Measurements from ENCODE around the gene SYTL1. TPM values are rescaled to one million over a fixed set of nuclear protein-coding genes. Genes with fewer than 3 reads are reported as not detected.

SYTL1 gene
- polyA plus RNA-seq, 1 of the 3 experiments (the other 2 are of a cell fraction), result 3.0 TPM

DNA sequence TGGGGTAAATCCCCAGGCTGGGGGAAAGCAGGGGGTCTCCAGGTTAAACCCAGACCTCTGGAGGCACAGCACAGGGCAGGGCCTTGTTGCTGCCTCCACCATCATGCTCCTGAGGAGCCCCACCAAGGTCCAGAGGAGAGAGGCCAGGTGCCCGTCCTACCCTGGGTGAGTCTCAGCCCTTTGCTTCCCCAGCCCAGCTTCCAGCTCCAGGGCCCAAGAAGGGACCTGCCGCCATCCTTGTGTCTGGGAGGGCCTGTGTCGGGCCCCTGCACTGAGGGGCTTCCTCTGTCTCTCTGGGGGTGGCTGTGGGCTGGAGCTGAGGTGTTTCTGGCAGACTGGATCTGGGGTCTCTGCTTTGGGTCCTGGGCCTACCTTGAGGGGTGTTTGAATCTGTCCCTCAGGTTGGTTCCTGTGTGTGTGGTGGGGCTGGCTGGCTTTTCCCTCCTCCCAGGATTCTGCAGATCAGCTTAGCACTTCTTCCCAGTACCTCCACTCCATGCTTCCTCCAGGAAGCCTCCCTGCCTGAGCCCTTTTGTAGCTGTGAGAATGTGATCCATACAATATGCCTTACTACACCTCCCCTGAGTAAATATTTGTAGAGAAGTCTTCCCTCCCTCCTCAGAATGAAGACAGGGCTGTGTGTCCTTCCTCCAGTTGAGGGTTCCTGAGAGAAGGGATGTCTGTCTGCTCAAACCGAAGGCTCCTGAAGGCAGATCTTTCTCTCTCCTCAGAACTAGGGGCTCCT lies 56.8 kb downstream of the SYTL1 start:
- Histone ChIP-seq H3K4me3 (ENCODE audit: low read depth in 2 of 2, low read length in 1 of 2) (no peak overlapping the region), H3K4me1 (ENCODE audit: control insufficient read depth in 1 of 2, insufficient read depth in 2 of 2, low read depth in 1 of 2, low read length in 1 of 2) (peaks cover 0 to 8% of the 10 kb centered on the region in 2 experiments; a peak in 1 of 4 replicates), H3K9me3 (no peaks in the 10 kb centered on the region), H3K79me2 (ENCODE audit: insufficient read depth) (peaks cover 1% of the 10 kb centered on the region; the same call in 1 of the 2 replicates), H3K9ac (no peak overlapping the region), H4K20me1 (ENCODE audit: insufficient read depth) (no peaks in the 10 kb centered on the region), H3F3A (replicated peaks; ENCODE audit: insufficient read depth) (peaks cover 15% of the 10 kb centered on the region), H3K9me2 (no peaks in the 10 kb centered on the region), H3K4me2 (no peak overlapping the region), H2AFZ (ENCODE audit: low read depth) (no peak overlapping the region), H3K36me3 (replicated peaks in 1 of 2; ENCODE audit: control insufficient read depth in 1 of 2, insufficient read depth in 2 of 2, low read length in 1 of 2) (peaks cover 2 to 4% of the 10 kb centered on the region in 2 experiments), H3K27ac (ENCODE audit: low read depth in 2 of 2, low read length in 1 of 2) (no peak overlapping the region), H3K27me3 (ENCODE audit: insufficient read depth) (no peaks in the 10 kb centered on the region)
- WGBS (ENCODE audit: low lambda C conversion rate), result 87% methylated on average over 3 of the region's 4 CpGs
- no peak for TF ChIP-seq YY1 (IDR thresholded peaks at IDR 0.05; ENCODE audit: low read depth)
- TF ChIP-seq, protein P1, sequence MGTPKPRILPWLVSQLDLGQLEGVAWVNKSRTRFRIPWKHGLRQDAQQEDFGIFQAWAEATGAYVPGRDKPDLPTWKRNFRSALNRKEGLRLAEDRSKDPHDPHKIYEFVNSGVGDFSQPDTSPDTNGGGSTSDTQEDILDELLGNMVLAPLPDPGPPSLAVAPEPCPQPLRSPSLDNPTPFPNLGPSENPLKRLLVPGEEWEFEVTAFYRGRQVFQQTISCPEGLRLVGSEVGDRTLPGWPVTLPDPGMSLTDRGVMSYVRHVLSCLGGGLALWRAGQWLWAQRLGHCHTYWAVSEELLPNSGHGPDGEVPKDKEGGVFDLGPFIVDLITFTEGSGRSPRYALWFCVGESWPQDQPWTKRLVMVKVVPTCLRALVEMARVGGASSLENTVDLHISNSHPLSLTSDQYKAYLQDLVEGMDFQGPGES (IDR thresholded peaks at IDR 0.05; ENCODE audit: low read depth, low read length), result no peak
- TF ChIP-seq CHD2 (IDR thresholded peaks at IDR 0.05; ENCODE audit: low read length, partially characterized antibody), result no peak
- TF ChIP-seq, protein P2, sequence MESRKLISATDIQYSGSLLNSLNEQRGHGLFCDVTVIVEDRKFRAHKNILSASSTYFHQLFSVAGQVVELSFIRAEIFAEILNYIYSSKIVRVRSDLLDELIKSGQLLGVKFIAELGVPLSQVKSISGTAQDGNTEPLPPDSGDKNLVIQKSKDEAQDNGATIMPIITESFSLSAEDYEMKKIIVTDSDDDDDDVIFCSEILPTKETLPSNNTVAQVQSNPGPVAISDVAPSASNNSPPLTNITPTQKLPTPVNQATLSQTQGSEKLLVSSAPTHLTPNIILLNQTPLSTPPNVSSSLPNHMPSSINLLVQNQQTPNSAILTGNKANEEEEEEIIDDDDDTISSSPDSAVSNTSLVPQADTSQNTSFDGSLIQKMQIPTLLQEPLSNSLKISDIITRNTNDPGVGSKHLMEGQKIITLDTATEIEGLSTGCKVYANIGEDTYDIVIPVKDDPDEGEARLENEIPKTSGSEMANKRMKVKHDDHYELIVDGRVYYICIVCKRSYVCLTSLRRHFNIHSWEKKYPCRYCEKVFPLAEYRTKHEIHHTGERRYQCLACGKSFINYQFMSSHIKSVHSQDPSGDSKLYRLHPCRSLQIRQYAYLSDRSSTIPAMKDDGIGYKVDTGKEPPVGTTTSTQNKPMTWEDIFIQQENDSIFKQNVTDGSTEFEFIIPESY (IDR thresholded peaks at IDR 0.05; ENCODE audit: borderline replicate concordance, low read depth), result no peak
- TF ChIP-seq TCF12 (IDR thresholded peaks at IDR 0.05), result no peak
- TF ChIP-seq, protein P3, sequence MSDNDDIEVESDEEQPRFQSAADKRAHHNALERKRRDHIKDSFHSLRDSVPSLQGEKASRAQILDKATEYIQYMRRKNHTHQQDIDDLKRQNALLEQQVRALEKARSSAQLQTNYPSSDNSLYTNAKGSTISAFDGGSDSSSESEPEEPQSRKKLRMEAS (IDR thresholded peaks at IDR 0.05; ENCODE audit: low read depth), result no peak
- TF ChIP-seq, protein P4, sequence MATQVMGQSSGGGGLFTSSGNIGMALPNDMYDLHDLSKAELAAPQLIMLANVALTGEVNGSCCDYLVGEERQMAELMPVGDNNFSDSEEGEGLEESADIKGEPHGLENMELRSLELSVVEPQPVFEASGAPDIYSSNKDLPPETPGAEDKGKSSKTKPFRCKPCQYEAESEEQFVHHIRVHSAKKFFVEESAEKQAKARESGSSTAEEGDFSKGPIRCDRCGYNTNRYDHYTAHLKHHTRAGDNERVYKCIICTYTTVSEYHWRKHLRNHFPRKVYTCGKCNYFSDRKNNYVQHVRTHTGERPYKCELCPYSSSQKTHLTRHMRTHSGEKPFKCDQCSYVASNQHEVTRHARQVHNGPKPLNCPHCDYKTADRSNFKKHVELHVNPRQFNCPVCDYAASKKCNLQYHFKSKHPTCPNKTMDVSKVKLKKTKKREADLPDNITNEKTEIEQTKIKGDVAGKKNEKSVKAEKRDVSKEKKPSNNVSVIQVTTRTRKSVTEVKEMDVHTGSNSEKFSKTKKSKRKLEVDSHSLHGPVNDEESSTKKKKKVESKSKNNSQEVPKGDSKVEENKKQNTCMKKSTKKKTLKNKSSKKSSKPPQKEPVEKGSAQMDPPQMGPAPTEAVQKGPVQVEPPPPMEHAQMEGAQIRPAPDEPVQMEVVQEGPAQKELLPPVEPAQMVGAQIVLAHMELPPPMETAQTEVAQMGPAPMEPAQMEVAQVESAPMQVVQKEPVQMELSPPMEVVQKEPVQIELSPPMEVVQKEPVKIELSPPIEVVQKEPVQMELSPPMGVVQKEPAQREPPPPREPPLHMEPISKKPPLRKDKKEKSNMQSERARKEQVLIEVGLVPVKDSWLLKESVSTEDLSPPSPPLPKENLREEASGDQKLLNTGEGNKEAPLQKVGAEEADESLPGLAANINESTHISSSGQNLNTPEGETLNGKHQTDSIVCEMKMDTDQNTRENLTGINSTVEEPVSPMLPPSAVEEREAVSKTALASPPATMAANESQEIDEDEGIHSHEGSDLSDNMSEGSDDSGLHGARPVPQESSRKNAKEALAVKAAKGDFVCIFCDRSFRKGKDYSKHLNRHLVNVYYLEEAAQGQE (IDR thresholded peaks at IDR 0.05; ENCODE audit: low read depth, low read length), result no peak
- TF ChIP-seq EP300 (IDR thresholded peaks at IDR 0.05; ENCODE audit: borderline replicate concordance in 1 of 2, low read depth in 1 of 2, low read length in 1 of 2), result no peak
- no peak for TF ChIP-seq FOXM1 (IDR thresholded peaks at IDR 0.05; ENCODE audit: low read depth)
- no peak for TF ChIP-seq RFX5 (IDR thresholded peaks at IDR 0.05; ENCODE audit: low read length)
- ChIA-PET CTCF (interaction anchor here (1.4 to 20.0 kb wide), 5 partner anchors 13 to 271 kb away, joined by 4 to 731 read pairs (median 6); partner anchors contain the start of gene AHDC1), POLR2A (no interaction called here)
- no peak for DNase-seq
